Measurements from ENCODE around the gene LTBP1. TPM values are rescaled to one million over a fixed set of nuclear protein-coding genes. Genes with fewer than 3 reads are reported as not detected.

Gene LTBP1
- total RNA-seq, 4 donors from 2014 or later, result 15.8 to 56.7 (median 28.3) TPM

DNA sequence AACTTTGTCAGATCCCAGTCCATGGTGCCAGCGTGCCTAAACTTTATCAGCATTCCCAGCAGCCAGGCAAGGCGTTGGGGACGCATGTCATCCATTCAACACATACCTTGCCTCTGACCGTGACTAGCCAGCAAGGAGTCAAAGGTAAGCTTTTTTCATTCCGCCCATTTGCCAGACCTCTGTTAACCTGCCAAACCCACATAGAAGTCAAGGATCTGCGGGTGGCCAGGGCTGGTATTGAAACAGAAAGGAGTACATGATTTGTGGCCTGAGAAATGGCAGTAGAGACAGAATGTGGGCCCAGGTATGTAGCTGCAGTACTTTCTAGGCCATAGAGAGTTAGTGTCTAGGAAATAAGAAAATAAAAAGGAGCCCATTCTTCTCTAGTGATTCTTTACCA lies 240.2 kb downstream of the LTBP1 start:
- Histone ChIP-seq H3K27me3 (no peaks in the 10 kb centered on the region), H3K4me1 (no peaks in the 10 kb centered on the region), H3K36me3 (no peaks in the 10 kb centered on the region), H3K4me3 (no peak overlapping the region), H3K27ac (no peak overlapping the region), H3K9me3 (no peaks in the 10 kb centered on the region)
- intact Hi-C loops (cut with DNase I; ENCODE audit: low total_unique reads), result no loop called here
- TF ChIP-seq POLR2A (IDR thresholded peaks at IDR 0.05) (no peak), EP300 (IDR thresholded peaks at IDR 0.05; ENCODE audit: low read depth) (no peak), POLR2AphosphoS5 (IDR thresholded peaks at IDR 0.05) (no peak)
- TF ChIP-seq, protein P1, sequence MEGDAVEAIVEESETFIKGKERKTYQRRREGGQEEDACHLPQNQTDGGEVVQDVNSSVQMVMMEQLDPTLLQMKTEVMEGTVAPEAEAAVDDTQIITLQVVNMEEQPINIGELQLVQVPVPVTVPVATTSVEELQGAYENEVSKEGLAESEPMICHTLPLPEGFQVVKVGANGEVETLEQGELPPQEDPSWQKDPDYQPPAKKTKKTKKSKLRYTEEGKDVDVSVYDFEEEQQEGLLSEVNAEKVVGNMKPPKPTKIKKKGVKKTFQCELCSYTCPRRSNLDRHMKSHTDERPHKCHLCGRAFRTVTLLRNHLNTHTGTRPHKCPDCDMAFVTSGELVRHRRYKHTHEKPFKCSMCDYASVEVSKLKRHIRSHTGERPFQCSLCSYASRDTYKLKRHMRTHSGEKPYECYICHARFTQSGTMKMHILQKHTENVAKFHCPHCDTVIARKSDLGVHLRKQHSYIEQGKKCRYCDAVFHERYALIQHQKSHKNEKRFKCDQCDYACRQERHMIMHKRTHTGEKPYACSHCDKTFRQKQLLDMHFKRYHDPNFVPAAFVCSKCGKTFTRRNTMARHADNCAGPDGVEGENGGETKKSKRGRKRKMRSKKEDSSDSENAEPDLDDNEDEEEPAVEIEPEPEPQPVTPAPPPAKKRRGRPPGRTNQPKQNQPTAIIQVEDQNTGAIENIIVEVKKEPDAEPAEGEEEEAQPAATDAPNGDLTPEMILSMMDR (IDR thresholded peaks at IDR 0.05), result no peak
- in situ Hi-C loops (cut with MboI; ENCODE audit: low pct_ligation_motif_present in 1 of 4, low pct_unique_long_range_greater_than_20kb in 1 of 4, low sequenced_read_pairs in 3 of 4), result no loop called here
- no peak for DNase-seq
- 82 to 94% methylated on average over 6 of the region's 6 CpGs for WGBS, 2 donors (ENCODE audit: low coverage in 1 of 2)

GRCh38 chr2:33188799-33189198 lies 242.0 kb downstream of the LTBP1 start:
- H3K4me1 ChIP-seq, result no peaks in the 10 kb centered on the region
- no peaks in the 10 kb centered on the region for H3K36me3 ChIP-seq
- no peaks in the 10 kb centered on the region for H3K9me3 ChIP-seq
- no peak overlapping the region for H3K27ac ChIP-seq
- intact Hi-C loops (cut with DNase I; ENCODE audit: low total_unique reads) (no loop called here), in situ Hi-C loops (cut with MboI; ENCODE audit: low pct_ligation_motif_present in 1 of 4, low pct_unique_long_range_greater_than_20kb in 1 of 4, low sequenced_read_pairs in 3 of 4) (no loop called here)
- WGBS, 2 donors (ENCODE audit: low coverage in 1 of 2), result 90 to 95% methylated on average over 2 to 3 of the region's 3 CpGs
- no peak overlapping the region for H3K4me3 ChIP-seq
- no peak for TF ChIP-seq POLR2A (IDR thresholded peaks at IDR 0.05)
- TF ChIP-seq, protein P1 (IDR thresholded peaks at IDR 0.05), result no peak
- TF ChIP-seq POLR2AphosphoS5 (IDR thresholded peaks at IDR 0.05), result no peak
- no peak for TF ChIP-seq EP300 (IDR thresholded peaks at IDR 0.05; ENCODE audit: low read depth)
- DNase-seq, result no peak
- H3K27me3 ChIP-seq, result no peaks in the 10 kb centered on the region

- no peaks in the 10 kb centered on the region for H3K4me1 ChIP-seq
- WGBS, 2 donors (ENCODE audit: low coverage in 1 of 2), result 63 to 74% methylated on average over 2 to 5 of the region's 5 CpGs
- TF ChIP-seq, protein P1 (IDR thresholded peaks at IDR 0.05), result no peak
- TF ChIP-seq POLR2AphosphoS5 (IDR thresholded peaks at IDR 0.05), result no peak
- no peak for TF ChIP-seq POLR2A (IDR thresholded peaks at IDR 0.05)
- no peak for TF ChIP-seq EP300 (IDR thresholded peaks at IDR 0.05; ENCODE audit: low read depth)
- H3K4me3 ChIP-seq, result no peak overlapping the region
- H3K27ac ChIP-seq, result no peak overlapping the region
- no peak for DNase-seq
- H3K27me3 ChIP-seq, result no peaks in the 10 kb centered on the region
- H3K36me3 ChIP-seq, result no peaks in the 10 kb centered on the region
- intact Hi-C loops (cut with DNase I; ENCODE audit: low total_unique reads), result no loop called here
- in situ Hi-C loops (cut with MboI; ENCODE audit: low pct_ligation_motif_present in 1 of 4, low pct_unique_long_range_greater_than_20kb in 1 of 4, low sequenced_read_pairs in 3 of 4), result no loop called here
- H3K9me3 ChIP-seq, result no peaks in the 10 kb centered on the region
Observed at GRCh38 chr2:33190393-33190937, 243.7 kb downstream of the LTBP1 start.

GRCh38 chr2:33195891-33196290 lies 249.1 kb downstream of the LTBP1 start:
- 40 to 49% methylated on average over 6 to 7 of the region's 7 CpGs for WGBS, 2 donors (ENCODE audit: low coverage in 1 of 2)
- intact Hi-C loops (cut with DNase I; ENCODE audit: low total_unique reads), result no loop called here
- no peak overlapping the region for H3K4me3 ChIP-seq
- DNase-seq, result no peak
- in situ Hi-C loops (cut with MboI; ENCODE audit: low pct_ligation_motif_present in 1 of 4, low pct_unique_long_range_greater_than_20kb in 1 of 4, low sequenced_read_pairs in 3 of 4), result no loop called here
- no peaks in the 10 kb centered on the region for H3K27me3 ChIP-seq
- peaks cover 0 to 14% (median 0%) of the 10 kb centered on the region in 4 donors for H3K4me1 ChIP-seq
- no peaks in the 10 kb centered on the region for H3K36me3 ChIP-seq
- H3K9me3 ChIP-seq, result no peaks in the 10 kb centered on the region
- no peak for TF ChIP-seq EP300 (IDR thresholded peaks at IDR 0.05; ENCODE audit: low read depth)
- H3K27ac ChIP-seq, result no peak overlapping the region

GRCh38 chr2:33196700-33197099 lies 249.9 kb downstream of the LTBP1 start:
- TF ChIP-seq, protein P1 (IDR thresholded peaks at IDR 0.05), result no peak
- TF ChIP-seq POLR2A (IDR thresholded peaks at IDR 0.05), result no peak
- no peak for TF ChIP-seq POLR2AphosphoS5 (IDR thresholded peaks at IDR 0.05)
- no peak for TF ChIP-seq EP300 (IDR thresholded peaks at IDR 0.05; ENCODE audit: low read depth)
- H3K4me3 ChIP-seq, result no peak overlapping the region
- in situ Hi-C loops (cut with MboI; ENCODE audit: low pct_ligation_motif_present in 1 of 4, low pct_unique_long_range_greater_than_20kb in 1 of 4, low sequenced_read_pairs in 3 of 4), result no loop called here
- H3K27me3 ChIP-seq, result no peaks in the 10 kb centered on the region
- H3K4me1 ChIP-seq, result peaks cover 0 to 14% (median 0%) of the 10 kb centered on the region in 4 donors
- WGBS, 2 donors (ENCODE audit: low coverage in 1 of 2), result 84 to 87% methylated on average over 3 of the region's 3 CpGs
- intact Hi-C loops (cut with DNase I; ENCODE audit: low total_unique reads), result no loop called here
- no peak for DNase-seq
- no peaks in the 10 kb centered on the region for H3K9me3 ChIP-seq
- no peak overlapping the region for H3K27ac ChIP-seq
- no peaks in the 10 kb centered on the region for H3K36me3 ChIP-seq

Data from transverse colon (tissue), 4 donors.